ENCODE results near the gene ZC3H18.

The ZC3H18 gene

DNA sequence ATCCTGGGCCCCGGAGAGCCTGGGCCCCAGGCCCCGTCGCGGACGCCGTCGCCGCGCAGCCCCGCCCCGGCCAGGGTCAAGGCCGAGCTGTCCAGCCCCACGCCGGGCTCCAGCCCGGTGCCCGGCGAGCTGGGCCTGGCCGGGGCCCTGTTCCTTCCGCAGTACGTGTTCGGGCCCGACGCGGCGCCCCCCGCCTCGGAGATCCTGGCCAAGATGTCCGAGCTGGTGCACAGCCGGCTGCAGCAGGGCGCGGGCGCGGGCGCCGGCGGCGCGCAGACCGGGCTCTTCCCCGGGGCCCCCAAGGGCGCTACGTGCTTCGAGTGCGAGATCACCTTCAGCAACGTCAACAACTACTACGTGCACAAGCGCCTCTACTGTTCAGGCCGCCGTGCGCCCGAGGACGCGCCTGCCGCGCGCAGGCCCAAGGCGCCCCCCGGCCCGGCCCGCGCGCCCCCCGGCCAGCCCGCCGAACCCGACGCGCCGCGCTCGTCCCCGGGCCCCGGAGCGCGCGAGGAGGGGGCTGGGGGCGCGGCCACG, 36.8 kb upstream of the ZC3H18 start:
- no peak for DNase-seq

DNA sequence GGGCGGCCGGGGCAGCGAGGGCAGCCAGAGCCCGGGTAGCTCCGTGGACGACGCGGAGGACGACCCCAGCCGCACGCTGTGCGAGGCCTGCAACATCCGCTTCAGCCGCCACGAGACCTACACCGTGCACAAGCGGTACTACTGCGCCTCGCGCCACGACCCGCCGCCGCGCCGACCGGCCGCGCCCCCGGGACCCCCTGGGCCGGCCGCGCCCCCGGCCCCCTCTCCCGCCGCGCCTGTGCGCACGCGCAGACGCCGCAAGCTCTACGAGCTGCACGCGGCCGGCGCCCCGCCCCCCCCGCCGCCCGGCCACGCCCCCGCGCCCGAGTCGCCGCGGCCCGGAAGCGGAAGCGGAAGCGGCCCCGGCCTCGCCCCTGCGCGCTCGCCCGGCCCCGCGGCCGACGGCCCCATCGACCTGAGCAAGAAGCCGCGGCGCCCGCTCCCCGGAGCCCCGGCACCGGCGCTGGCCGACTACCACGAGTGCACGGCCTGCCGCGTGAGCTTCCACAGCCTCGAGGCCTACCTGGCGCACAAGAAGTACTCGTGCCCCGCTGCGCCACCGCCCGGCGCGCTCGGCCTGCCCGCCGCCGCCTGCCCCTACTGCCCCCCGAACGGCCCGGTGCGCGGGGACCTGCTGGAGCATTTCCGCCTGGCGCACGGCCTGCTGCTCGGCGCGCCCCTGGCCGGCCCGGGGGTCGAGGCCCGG, 36.1 kb upstream of the ZC3H18 start:
- DNase-seq, result peak; percentile 21

DNA sequence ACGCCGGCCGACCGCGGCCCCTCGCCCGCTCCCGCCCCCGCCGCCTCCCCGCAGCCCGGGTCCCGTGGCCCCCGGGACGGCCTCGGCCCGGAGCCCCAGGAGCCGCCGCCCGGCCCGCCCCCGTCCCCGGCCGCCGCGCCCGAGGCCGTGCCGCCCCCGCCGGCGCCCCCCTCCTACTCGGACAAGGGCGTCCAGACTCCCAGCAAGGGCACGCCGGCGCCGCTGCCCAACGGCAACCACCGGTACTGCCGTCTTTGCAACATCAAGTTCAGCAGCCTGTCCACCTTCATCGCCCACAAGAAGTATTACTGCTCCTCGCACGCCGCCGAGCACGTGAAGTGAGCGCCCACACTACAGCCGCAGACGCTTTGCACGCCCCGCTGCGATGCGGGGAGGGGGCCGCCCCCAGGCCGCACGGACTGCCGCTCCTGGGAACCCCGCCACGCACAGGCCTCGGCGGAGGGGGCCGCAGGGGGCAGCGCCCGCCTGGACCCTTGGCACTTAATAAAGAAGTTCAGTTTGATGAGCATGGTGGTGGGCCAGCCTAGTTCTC, 35.5 kb upstream of the ZC3H18 start:
- no peak for DNase-seq

DNA sequence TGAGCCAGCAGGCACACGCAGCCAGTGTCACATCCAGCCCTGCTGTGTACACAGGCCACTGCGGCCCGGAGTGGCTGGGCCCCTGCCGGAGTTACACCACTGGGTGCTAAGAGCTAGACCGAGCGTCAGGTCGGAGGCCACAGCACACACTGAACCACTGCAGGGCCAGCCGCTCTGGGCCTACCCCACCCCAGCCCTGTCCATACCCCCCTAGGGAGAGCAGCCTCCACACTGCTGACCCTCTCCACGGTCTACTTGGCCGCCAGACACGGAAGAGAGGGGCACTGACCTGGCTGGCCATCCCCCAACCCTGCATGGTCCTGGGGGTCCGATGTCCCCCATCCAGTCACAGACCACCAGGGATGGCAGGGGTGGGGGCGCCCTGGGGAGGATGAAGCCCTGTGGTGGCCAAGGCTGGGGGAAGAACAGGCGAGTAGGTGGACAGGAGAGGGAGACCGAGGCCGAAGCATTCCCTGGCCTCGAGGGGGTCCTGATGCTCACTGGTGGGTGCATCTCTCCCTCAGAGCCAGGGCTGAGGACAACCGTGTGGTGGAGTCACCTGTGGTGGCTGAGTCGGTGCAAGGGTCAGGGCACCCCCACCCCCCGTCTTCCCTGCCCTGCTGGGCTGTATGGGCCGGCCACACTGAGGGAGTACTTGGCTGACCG, 34.9 kb upstream of the ZC3H18 start:
- no peak for DNase-seq

DNA sequence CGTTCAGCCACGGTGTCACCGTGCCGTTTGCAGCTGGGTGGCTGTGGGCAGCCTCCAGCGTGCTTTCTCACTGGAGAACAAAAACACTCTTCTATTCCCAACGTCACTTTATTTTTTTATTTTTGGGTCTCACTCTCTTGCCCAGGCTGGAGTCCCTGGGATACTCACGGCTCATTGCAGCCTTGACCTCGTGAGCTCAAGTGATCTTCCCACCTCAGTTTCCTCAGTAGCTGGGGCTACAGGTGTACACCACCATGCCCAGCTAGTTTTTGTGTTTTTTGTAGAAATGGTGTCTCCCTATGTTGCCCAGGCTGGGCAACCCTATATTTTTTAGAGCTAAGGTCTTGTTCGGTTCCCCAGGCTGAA, 34.4 kb upstream of the ZC3H18 start:
- no peak for DNase-seq

DNA sequence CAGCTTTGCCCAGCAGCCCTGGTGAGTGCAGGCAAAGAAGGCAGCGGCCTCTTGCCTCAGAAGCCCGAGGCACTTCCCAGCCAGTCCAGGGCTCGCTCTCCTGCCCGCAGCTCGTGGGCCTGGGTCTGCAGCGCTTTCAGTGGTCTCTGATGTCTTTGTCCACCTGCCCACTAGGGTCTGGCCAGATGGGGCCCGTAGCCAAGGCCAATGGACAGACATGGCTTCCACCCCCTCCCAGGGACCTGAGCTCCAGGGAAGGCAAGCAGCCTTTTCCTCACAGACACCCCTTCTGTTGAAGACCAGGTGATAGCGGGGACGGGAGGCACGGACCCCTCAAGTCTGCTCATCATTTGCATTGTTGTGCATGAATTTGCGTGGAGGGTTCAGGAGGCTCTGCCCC, 33.7 kb upstream of the ZC3H18 start:
- DNase-seq, result no peak

DNA sequence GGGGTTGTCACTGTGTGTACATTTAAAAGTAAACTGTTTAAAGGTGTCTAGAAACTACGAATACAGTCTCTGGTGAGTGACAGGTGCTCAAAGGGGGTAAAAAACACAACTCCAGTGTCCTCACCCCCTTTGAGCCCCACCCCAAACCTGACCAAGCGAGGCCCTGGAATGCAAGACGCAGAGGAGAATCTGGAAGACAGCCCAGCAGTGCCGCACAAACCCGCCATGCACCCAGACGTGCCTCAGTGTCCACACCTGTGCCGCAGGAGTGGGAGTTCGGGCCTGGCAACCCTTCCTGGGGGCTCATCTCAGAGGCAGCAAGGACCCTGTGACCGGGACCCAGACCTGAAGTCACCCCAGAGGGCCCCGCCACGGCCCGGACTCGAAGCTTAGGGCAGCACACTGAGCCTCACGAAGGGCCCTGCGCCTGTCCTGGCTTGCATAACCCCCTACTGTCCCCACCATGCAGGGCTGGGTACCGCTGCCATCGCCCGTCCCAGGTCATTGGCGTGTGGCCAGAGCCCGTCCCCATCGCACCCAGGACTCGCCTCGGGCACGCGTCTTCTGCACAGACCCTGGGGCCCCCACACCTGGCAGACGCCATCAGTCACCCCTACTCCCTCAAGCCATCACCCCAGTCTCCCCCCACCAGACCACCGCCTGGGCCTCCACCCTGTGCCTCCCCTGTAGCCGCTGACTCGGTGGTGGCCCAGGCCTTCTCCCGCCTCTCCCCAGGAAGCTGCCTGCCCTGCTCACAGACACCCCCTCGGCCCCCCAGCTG, 33.0 kb upstream of the ZC3H18 start:
- no peak for DNase-seq

GRCh38 chr16:88537859-88538258, 32.3 kb upstream of the ZC3H18 start:
- no peak for DNase-seq

DNA sequence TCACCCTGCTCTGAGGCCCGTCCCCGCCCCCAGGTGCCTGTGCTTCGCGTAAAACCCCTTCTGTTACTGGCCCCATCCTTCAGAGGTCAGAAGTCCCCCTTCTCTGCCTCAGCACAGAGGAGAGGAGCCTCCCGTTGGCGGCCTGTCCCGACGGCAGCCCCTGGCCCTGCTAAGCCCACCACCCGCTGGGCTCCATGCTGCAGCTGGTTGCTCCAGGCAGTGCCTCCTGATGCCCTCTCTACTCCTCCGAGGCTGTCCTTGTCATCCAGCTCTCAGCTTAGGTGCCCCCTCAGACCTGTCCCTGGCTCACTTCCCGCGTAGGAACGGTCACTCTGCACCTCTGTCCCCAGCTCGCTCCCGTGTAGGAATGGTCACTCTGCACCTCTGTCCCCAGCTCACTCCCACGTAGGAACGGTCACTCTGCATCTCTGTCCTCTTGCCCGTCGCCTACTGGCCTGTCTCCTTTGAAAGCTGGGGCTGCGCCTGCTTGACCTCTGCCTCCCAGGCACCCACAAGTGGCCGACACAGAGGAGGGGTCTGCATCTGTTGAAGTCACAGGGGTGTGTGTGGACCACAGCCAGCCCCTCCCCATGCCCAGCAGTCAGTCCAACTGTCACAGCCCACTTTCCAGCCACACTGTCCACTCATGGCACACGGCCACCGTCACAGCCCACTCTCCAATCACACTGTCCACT, 31.7 kb upstream of the ZC3H18 start:
- DNase-seq, result no peak

- no peak for DNase-seq
Observed at GRCh38 chr16:88539261-88539651, 30.9 kb upstream of the ZC3H18 start.

GRCh38 chr16:88539652-88540345, 30.4 kb upstream of the ZC3H18 start:
- DNase-seq, result no peak

GRCh38 chr16:88540346-88540977, 29.7 kb upstream of the ZC3H18 start:
- DNase-seq, result no peak

DNA sequence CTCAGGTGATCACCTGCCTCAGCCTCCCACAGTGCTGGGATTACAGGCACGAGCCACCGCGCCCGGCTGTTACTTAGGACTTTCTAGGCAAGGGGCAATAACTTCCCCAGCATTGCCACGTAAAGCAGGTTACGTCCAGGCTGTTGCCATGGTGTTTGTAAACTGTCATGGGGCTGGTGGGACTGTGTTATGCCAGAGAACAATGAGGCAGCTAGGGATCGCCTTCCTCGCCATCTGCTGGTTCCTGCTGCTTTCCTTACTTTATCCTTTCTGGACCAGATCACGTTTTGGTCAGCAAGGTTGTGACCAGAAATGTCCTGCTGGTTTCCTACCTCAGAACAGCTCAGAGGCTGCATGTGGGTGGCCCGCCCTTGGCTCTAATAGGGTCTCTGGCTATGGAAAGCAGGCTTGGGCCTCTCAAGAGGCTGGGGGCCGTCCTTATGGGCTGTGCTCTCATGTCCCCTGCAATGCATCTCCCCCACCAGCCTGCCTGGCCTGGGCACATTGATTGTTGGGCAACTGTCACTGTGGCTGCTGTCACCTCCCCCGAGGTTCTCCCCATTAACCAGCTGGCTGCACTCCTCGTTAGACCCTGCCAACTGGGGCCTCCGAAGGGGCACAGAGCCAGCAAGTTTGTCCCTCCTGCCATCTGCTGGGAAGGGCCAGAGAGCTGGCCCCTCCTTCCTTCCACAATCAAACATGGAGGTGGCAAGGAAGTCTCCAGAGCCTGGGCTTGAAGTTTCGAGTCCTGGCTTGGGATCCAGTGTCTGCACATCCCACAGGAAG, 28.2 kb upstream of the ZC3H18 start:
- DNase-seq, result no peak

- DNase-seq, result no peak
Observed at GRCh38 chr16:88543230-88543813, 26.9 kb upstream of the ZC3H18 start.

- no peak for DNase-seq
Observed at GRCh38 chr16:88545781-88546180, 24.4 kb upstream of the ZC3H18 start.

DNA sequence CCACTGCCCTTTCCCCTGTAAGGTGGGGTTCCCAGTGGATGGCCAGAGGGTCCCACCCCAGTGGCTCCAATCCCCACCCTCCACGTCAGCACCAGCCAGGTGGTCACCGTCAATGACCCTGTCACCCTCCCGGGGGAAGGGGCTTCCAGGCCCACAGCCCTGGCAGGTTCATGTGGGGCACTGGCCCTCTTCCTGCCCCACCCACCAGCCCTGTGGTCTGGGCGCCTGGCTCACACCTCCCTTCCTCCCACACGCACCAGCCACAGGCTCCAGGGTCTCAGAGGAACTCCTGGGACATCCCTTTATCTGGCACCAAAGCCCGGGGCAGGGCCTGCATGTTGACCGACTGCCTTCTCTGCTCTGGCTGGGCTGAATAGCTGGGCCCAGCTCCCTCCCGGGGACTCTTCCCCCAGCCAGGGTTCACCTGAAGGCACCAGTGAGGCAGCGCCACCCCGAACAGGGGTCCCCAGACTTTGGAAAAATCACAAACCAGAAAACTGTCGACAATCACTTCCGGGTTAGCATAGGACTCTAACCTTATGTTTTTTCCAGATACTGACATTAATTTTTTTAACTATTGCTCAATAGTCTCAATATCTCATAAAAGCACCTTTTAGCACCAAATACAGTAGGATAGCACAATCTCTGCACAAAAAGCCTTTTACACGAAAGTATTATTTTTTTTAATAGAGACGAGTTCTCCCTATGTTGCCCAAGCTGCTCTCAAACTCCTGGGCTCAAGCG, 21.9 kb upstream of the ZC3H18 start:
- no peak for DNase-seq

- no peak for DNase-seq
Observed at GRCh38 chr16:88548985-88549384, 21.2 kb upstream of the ZC3H18 start.

DNA sequence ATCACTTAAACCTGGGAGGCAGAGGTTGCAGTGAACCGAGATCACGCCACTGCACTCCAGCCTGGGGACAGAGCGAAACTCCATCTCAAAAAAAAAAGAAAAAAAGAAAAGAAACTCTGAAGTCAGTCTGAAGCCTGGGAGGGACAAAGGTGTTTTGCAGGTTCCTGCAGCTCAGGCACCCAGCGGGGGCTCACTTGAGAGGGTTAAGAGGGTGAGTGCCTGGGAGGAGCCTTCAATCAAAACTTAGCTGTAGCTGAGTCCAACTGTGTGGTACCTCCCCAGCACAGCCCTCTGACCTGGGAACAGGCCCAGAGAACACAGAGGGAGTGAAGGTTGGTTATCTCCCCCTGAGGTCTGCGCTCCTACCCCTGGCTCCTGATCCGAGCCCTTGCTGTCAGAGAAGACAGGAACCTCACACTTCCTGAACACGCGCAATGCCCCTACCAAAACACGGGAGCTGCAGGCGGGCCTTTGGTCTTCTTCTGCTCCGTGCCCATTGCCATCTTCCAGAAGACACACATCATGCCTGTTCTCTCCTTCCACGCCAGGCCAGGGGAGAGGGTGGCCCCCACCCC, 20.4 kb upstream of the ZC3H18 start:
- DNase-seq, result no peak

- no peak for DNase-seq
Observed at GRCh38 chr16:88550246-88550661, 19.9 kb upstream of the ZC3H18 start.
